GM20431 (cell line): ENCODE measurements around the gene GPR26.
"Not testable (repeated sequence)": the region's sequence is repeated elsewhere in the genome, so short reads cannot be mapped to it uniquely, and the experiment has no call there.

Source experiments
- in situ Hi-C: fragments of 300-500 bp; cut with MseI, MboI; formaldehyde crosslinking; loops from one replicate; pipeline ENCODE4 v1.15.0; 2020; ENCODE audit warnings: low sequenced_read_pairs; ENCODE audit not compliant: unreplicated experiment

The GPR26 gene

DNA sequence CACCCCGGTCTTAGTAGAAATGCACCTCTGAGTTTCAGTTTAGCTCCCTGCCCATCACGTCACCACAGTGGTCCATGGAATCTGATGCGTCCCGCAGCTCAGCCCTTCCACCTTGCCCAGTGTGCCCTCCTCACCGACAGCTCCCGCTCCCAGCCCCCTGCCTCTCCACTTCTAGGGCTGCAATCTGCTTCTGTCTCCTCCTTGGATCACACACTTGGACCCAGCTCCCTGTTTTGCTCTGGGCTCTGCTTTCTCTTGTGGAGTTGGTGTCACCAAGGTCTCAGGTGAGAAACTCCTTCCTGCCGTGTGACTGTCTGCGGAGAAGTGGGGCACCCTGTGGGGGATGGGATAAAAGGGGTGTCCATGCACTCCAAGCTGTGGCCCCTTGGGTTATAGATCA, 37.9 kb downstream of the GPR26 start:
- in situ Hi-C loops = no loop called here

- in situ Hi-C loops = no loop called here
Observed at GRCh38 chr10:123704812-123705211, 38.7 kb downstream of the GPR26 start.

- in situ Hi-C loops = no loop called here
Observed at GRCh38 chr10:123706236-123706635, 40.1 kb downstream of the GPR26 start.

GRCh38 chr10:123715546-123715945, 49.4 kb downstream of the GPR26 start:
- in situ Hi-C loops = no loop called here

GRCh38 chr10:123717336-123717735, 51.2 kb downstream of the GPR26 start:
- in situ Hi-C loops = no loop called here

DNA sequence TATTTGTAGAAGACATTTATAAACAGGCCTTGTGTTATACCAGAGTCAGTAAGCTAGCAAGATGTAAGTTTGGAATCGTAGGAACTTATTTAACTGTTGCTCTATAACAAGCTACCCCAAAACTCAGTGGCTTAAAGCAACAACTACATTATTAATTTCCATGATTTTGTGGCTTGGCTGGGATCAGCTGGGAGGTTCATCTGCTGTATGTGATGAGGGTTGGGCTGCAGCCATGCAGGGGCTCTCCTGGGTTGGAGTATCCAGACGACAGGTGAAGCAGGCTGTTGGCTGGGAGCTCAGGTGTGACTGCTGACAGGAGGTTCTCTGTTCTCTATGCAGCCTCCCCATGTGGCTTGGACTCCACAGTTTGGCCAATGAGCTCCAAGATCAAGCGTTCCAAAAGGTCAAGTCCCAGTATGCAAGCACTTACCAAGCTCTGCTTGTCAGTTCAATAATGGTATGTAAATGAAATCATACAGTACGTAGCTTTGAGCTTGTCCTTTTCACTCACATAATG, 52.4 kb downstream of the GPR26 start:
- in situ Hi-C loops = no loop called here

GRCh38 chr10:123720536-123720935, 54.4 kb downstream of the GPR26 start:
- in situ Hi-C loops = no loop called here

DNA sequence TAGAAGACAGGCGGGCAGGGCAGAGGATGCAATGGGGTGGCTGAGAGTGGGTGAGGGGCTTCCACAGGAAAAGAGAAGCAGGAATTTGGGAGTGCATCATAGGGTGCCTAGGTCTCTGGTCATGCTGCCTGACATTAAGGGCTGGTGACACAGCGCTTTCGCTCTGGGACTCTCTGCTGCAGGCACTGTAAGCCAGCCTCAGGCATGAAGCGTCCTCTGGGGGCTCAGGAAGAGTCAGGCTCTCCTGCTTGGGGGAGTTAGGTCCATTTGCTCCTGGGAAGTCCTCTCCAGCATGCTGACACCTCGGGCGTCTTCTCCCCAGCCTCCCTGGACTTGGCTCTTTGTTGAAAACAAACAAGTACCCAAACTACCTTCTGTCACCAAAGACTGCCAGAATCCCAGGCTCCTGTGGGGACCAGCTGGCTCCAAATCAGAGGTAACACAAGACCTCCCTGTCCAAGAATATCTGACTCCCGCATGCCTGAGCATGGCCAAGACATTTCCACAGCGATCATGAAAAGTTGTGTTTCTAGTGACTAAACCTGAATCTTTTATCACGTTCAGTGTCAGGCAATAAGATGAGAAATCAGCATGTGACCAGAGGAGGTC, 55.4 kb downstream of the GPR26 start:
- in situ Hi-C loops = no loop called here

GRCh38 chr10:123722351-123722750, 56.2 kb downstream of the GPR26 start:
- in situ Hi-C loops = no loop called here

DNA sequence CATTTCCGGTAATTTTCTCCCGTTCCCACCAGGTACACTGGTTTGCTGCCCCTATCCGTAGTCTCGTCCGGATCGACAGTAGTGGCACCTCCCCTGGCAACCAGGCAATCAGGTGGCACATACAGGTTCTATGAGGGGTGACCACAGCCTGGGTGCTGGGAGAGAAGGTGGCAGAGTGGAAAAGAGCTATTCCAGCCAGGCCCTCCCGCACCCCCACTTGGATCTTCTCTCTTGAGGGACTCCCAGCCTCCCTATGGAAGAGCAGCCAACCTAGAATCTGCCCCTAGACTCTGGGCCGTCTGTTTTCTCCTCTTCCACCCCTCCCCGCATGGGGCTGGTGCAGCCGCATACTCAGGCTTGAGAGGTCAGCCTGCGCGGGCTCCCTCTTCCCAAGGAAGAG, 58.6 kb downstream of the GPR26 start:
- in situ Hi-C loops = no loop called here

DNA sequence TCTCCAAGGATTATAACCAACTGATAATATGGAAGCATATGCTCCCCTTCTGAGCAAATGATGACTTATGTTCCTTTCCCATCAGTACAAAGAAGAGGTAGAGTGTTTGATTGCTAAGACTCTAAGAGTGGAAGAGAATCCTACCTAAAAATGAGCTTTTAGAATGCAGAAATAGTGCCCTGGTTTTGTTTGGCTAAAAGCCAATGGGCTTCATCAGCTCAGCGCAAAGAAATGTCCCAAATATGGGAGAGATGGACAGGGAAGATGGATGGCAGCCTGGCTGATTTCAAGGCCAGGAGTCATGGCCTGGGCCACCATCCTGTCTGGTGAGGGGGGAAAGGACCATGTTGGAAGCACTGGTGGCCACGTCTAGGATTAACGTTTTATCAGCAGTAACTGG, 60.2 kb downstream of the GPR26 start:
- in situ Hi-C loops = no loop called here

DNA sequence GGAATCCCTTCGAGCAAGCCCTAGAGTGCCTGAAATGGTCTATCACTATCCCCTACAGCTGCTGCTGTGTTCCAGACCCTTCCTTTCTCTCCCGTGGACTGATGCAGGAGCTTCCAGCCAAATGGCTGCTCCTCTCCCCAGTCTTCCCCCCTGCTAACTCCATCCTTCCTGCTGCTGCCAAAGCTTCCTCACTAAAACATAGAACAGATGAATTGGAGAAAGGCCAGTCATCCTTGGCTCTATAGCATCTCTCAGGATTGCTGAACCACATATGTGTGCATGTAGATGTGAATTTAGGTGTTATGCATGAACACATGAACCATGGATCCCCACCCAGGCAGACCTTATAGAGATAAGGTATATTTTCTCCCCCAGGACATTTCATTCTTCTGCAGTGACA, 60.7 kb downstream of the GPR26 start:
- in situ Hi-C loops = no loop called here

- in situ Hi-C loops = no loop called here
Observed at GRCh38 chr10:123729523-123729922, 63.4 kb downstream of the GPR26 start.

GRCh38 chr10:123736917-123737316, 70.8 kb downstream of the GPR26 start:
- in situ Hi-C loops = not testable (repeated sequence)

- in situ Hi-C loops = no loop called here
Observed at GRCh38 chr10:123741146-123741545, 75.0 kb downstream of the GPR26 start.

DNA sequence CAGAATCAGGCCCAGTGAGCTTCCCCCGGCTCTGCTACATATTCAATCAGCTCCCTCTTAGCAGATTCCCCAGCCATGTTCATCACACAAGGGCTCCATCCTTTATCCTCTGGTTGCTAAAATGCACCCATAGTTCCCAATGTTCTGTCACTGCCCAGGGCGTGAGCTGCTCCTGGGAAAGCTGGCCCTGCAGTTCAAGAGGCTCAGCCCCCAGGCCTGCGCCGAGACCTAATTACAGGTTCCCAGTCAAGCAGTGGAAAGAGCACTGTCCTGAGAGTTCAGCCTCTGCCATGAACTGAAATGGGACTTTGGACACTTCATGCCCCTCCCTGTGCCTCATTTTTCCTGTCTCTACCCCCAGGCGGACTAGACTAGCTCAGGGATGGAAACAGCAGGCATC, 75.6 kb downstream of the GPR26 start:
- in situ Hi-C loops = no loop called here

DNA sequence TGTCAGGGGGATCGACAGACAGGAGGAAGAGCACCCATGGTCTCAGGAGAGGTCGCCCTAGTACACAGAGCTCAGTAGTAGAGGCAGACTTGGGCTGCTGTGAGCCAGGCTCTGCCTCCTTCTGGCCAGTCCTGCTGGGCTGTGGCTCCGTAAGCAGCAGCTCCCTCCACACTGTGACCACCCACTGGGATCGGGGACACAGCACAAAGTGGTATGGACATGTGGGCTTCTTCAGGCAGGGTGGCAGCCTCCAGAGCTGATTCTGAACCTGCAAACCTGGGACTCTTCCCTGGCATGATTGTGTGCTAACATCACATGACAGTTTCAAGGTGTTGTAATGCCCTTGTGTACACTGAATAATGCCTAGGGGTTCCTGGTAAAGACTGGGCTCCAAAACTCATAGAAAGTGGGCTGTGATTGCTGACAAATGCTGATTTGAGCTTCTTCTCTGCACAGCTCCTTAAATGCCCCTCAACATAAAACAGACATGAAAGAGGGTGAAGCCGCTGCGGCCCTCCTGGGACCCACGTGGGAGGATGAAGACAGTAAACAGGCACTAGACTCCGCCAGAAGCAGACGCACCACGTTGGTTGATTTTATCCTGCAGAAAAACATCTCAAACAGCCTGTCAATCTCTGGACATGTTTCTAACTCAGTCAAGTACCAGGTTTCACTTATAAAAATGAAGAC, 76.7 kb downstream of the GPR26 start:
- in situ Hi-C loops = no loop called here

- in situ Hi-C loops = no loop called here
Observed at GRCh38 chr10:123743441-123744223, 77.5 kb downstream of the GPR26 start.

GRCh38 chr10:123744224-123744536, 78.0 kb downstream of the GPR26 start:
- in situ Hi-C loops = no loop called here
